ENCODE results near the gene MRNIP. TPM values are rescaled to one million over a fixed set of nuclear protein-coding genes. Genes with fewer than 3 reads are reported as not detected.
"Not testable (repeated sequence)": the region's sequence is repeated elsewhere in the genome, so short reads cannot be mapped to it uniquely, and the experiment has no call there.

MRNIP gene
- total RNA-seq, 4 donors from 2014 or later, result 15.3 to 26.8 (median 17.7) TPM

GRCh38 chr5:179874536-179875292 lies 16.1 kb upstream of the MRNIP start:
- DNase-seq (ENCODE audit: low spot score), result no peak
- TF ChIP-seq CTCF (IDR thresholded peaks at IDR 0.05), result no peak
- no peak for ATAC-seq (ENCODE audit: low FRiP score)

GRCh38 chr5:179874136-179874535 lies 15.5 kb upstream of the MRNIP start:
- ATAC-seq (ENCODE audit: low FRiP score), result no peak
- TF ChIP-seq CTCF (IDR thresholded peaks at IDR 0.05), result no peak
- DNase-seq (ENCODE audit: low spot score), result no peak

- ATAC-seq (ENCODE audit: low FRiP score), result no peak
- DNase-seq (ENCODE audit: low spot score), result no peak
- TF ChIP-seq CTCF (IDR thresholded peaks at IDR 0.05), result no peak
Measured at GRCh38 chr5:179873588-179874110, 15.0 kb upstream of the MRNIP start.

GRCh38 chr5:179872828-179873575 lies 14.4 kb upstream of the MRNIP start:
- no peak for TF ChIP-seq CTCF (IDR thresholded peaks at IDR 0.05)
- ATAC-seq (ENCODE audit: low FRiP score) (no peak), DNase-seq (ENCODE audit: low spot score) (no peak)

- no peak for TF ChIP-seq CTCF (IDR thresholded peaks at IDR 0.05)
- ATAC-seq (ENCODE audit: low FRiP score) (no peak), DNase-seq (ENCODE audit: low spot score) (no peak)
Measured at GRCh38 chr5:179872055-179872827, 13.6 kb upstream of the MRNIP start.

GRCh38 chr5:179871533-179871932 lies 12.9 kb upstream of the MRNIP start:
- ATAC-seq (ENCODE audit: low FRiP score); DNase-seq (ENCODE audit: low spot score): not testable (repeated sequence)

GRCh38 chr5:179870952-179871351 lies 12.3 kb upstream of the MRNIP start:
- no peak for ATAC-seq (ENCODE audit: low FRiP score)
- no peak for TF ChIP-seq CTCF (IDR thresholded peaks at IDR 0.05)
- no peak for DNase-seq (ENCODE audit: low spot score)

Data from omental fat pad (tissue), 4 donors.